Measurements from ENCODE around the gene ZNF532.
A peak's percentile ranks its signal among the peaks of the same experiment; 100 is the strongest.

The ZNF532 gene

GRCh38 chr18:58838165-58838860, 26.4 kb upstream of the ZNF532 start:
- H3K4me1 Mint-ChIP-seq = peaks cover 14% of the 10 kb centered on the region
- H3K9me3 Mint-ChIP-seq = no peaks in the 10 kb centered on the region
- no peak overlapping the region for H3K27ac Mint-ChIP-seq
- peaks cover 3% of the 10 kb centered on the region for H3K27me3 Mint-ChIP-seq (ENCODE audit: low read depth, poor library complexity)
- no peak for DNase-seq
- H3K4me3 Mint-ChIP-seq = no peak overlapping the region
- no peaks in the 10 kb centered on the region for H3K36me3 Mint-ChIP-seq (ENCODE audit: low read depth)
- TF ChIP-seq CTCF (IDR thresholded peaks at IDR 0.05) = no peak

- TF ChIP-seq CTCF (IDR thresholded peaks at IDR 0.05) = no peak
- H3K27ac Mint-ChIP-seq = no peak overlapping the region
- H3K4me3 Mint-ChIP-seq = no peak overlapping the region
- no peaks in the 10 kb centered on the region for H3K9me3 Mint-ChIP-seq
- no peak for DNase-seq
- peaks cover 20% of the 10 kb centered on the region for H3K4me1 Mint-ChIP-seq
- peaks cover 3% of the 10 kb centered on the region for H3K27me3 Mint-ChIP-seq (ENCODE audit: low read depth, poor library complexity)
- H3K36me3 Mint-ChIP-seq (ENCODE audit: low read depth) = no peaks in the 10 kb centered on the region
Measured at GRCh38 chr18:58838946-58839345, 25.7 kb upstream of the ZNF532 start.

- peaks cover 37% of the 10 kb centered on the region for H3K27me3 Mint-ChIP-seq (ENCODE audit: low read depth, poor library complexity)
- peak; percentile 28 for DNase-seq
- H3K4me3 Mint-ChIP-seq = no peak overlapping the region
Measured at GRCh38 chr18:58842978-58843687, 21.5 kb upstream of the ZNF532 start.

GRCh38 chr18:58843688-58844035, 21.0 kb upstream of the ZNF532 start:
- DNase-seq = no peak
- TF ChIP-seq CTCF (IDR thresholded peaks at IDR 0.05) = no peak
- Mint-ChIP-seq H3K27ac (no peak overlapping the region), H3K4me3 (no peak overlapping the region), H3K27me3 (ENCODE audit: low read depth, poor library complexity) (peaks cover 42% of the 10 kb centered on the region), H3K4me1 (peaks cover 48% of the 10 kb centered on the region), H3K36me3 (ENCODE audit: low read depth) (no peaks in the 10 kb centered on the region), H3K9me3 (no peaks in the 10 kb centered on the region)

More at GRCh38 chr18:58842978-58843687, 21.5 kb upstream of the ZNF532 start:
- no peak for TF ChIP-seq CTCF (IDR thresholded peaks at IDR 0.05)
- H3K4me1 Mint-ChIP-seq = peaks cover 45% of the 10 kb centered on the region
- H3K36me3 Mint-ChIP-seq (ENCODE audit: low read depth) = no peaks in the 10 kb centered on the region
- H3K27ac Mint-ChIP-seq = peak overlapping the region; percentile 17
- H3K9me3 Mint-ChIP-seq = no peaks in the 10 kb centered on the region

- H3K27me3 Mint-ChIP-seq (ENCODE audit: low read depth, poor library complexity) = peaks cover 44% of the 10 kb centered on the region
- no peak overlapping the region for H3K4me3 Mint-ChIP-seq
- no peak for TF ChIP-seq CTCF (IDR thresholded peaks at IDR 0.05)
- no peak overlapping the region for H3K27ac Mint-ChIP-seq
- no peaks in the 10 kb centered on the region for H3K9me3 Mint-ChIP-seq
- peaks cover 48% of the 10 kb centered on the region for H3K4me1 Mint-ChIP-seq
- H3K36me3 Mint-ChIP-seq (ENCODE audit: low read depth) = no peaks in the 10 kb centered on the region
- no peak for DNase-seq
Measured at GRCh38 chr18:58844871-58845270, 19.8 kb upstream of the ZNF532 start.
